HEK293T (cell line): ENCODE data around the gene DSG2.
A peak's percentile ranks its signal among the peaks of the same experiment; 100 is the strongest.

Source experiments
- CTCF ChIA-PET: fragments of 350-600 bp; formaldehyde crosslinking; extraction: SDS; loops from one replicate; lab custom pipeline; 2021; ENCODE audit warnings: antibody characterized with exemption, inconsistent platforms; lab: Yijun Ruan, JAX
- POLR2A ChIA-PET: fragments of 350-600 bp; formaldehyde crosslinking; extraction: SDS; loops from one replicate; lab custom pipeline; 2020; ENCODE audit warnings: antibody characterized with exemption, inconsistent platforms; lab: Yijun Ruan, JAX
- DNase-seq: peaks from one replicate; pipeline ENCODE4 v3.0.0; 2012; ENCODE audit warnings: mixed read lengths; ENCODE audit errors: extremely low spot score
- ARNT ChIP-seq: fragments of 450-650 bp; IDR thresholded peaks from 2 replicates; pipeline ENCODE4 v1.6.1; 2017; ENCODE audit warnings: mild to moderate bottlenecking
- BHLHE40 ChIP-seq: fragments of 450-650 bp; IDR thresholded peaks from 2 replicates; pipeline ENCODE4 v1.6.1; 2016; ENCODE audit warnings: mild to moderate bottlenecking, moderate library complexity, borderline replicate concordance
- CTBP1 ChIP-seq: fragments of 450-650 bp; IDR thresholded peaks from 2 replicates; pipeline ENCODE4 v1.6.1; 2016; ENCODE audit warnings: borderline replicate concordance
- ELF4 ChIP-seq: fragments of 450-650 bp; IDR thresholded peaks from 2 replicates; pipeline ENCODE4 v1.6.1; 2017; ENCODE audit warnings: antibody characterized with exemption
- FOXA1 ChIP-seq: fragments of 450-650 bp; IDR thresholded peaks from 2 replicates; pipeline ENCODE4 v1.6.1; 2016; ENCODE audit warnings: mild to moderate bottlenecking
- FOXM1 ChIP-seq: fragments of 450-650 bp; IDR thresholded peaks from 2 replicates; pipeline ENCODE4 v1.6.1; 2017; ENCODE audit warnings: mild to moderate bottlenecking, borderline replicate concordance
- L3MBTL2 ChIP-seq: fragments of 450-650 bp; conservative IDR thresholded peaks from 2 replicates; pipeline ENCODE4 v1.6.1; 2016; ENCODE audit warnings: mild to moderate bottlenecking
- LEF1 ChIP-seq: fragments of 450-650 bp; IDR thresholded peaks from 2 replicates; pipeline ENCODE4 v1.6.1; 2017; ENCODE audit warnings: mild to moderate bottlenecking, borderline replicate concordance
- NFRKB ChIP-seq: fragments of 450-650 bp; IDR thresholded peaks from 2 replicates; pipeline ENCODE4 v1.6.1; 2016; ENCODE audit warnings: mild to moderate bottlenecking, moderate library complexity
- SP1 ChIP-seq: fragments of 450-650 bp; IDR thresholded peaks from 2 replicates; pipeline ENCODE4 v1.6.1; 2017
- SUZ12 ChIP-seq: fragments of 450-650 bp; IDR thresholded peaks from 2 replicates; pipeline ENCODE4 v1.6.1; 2016; ENCODE audit warnings: mild to moderate bottlenecking
- TARDBP ChIP-seq: fragments of 450-650 bp; IDR thresholded peaks from 2 replicates; pipeline ENCODE4 v1.6.1; 2016
- ZNF384 ChIP-seq: fragments of 450-650 bp; IDR thresholded peaks from 2 replicates; pipeline ENCODE4 v1.6.1; 2016
- TF ChIP-seq, protein P1 (sequence below): fragments of 450-650 bp; IDR thresholded peaks from 2 replicates; pipeline ENCODE4 v1.6.1; 2016

Gene DSG2

GRCh38 chr18:31590570-31590969, 92.6 kb downstream of the DSG2 start:
- TF ChIP-seq TARDBP = no peak
- TF ChIP-seq ARNT = no peak
- no peak for TF ChIP-seq NFRKB
- TF ChIP-seq, protein P1, sequence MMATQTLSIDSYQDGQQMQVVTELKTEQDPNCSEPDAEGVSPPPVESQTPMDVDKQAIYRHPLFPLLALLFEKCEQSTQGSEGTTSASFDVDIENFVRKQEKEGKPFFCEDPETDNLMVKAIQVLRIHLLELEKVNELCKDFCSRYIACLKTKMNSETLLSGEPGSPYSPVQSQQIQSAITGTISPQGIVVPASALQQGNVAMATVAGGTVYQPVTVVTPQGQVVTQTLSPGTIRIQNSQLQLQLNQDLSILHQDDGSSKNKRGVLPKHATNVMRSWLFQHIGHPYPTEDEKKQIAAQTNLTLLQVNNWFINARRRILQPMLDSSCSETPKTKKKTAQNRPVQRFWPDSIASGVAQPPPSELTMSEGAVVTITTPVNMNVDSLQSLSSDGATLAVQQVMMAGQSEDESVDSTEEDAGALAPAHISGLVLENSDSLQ = peak; percentile 16; the same call in 1 of the 2 replicates
- TF ChIP-seq ZNF384 = no peak
- TF ChIP-seq FOXM1 = no peak
- POLR2A ChIA-PET = no interaction called here
- CTCF ChIA-PET = interaction anchor here (1.0 kb wide), 1 partner anchor 20 kb away, joined by 3 read pairs; no protein-coding TSS in a partner anchor
- no peak for DNase-seq

GRCh38 chr18:31591113-31591512, 93.1 kb downstream of the DSG2 start:
- ChIA-PET CTCF (interaction anchor here (0.6 to 1.0 kb wide), 2 partner anchors 19 to 20 kb away, joined by 3 to 5 read pairs; no protein-coding TSS in a partner anchor), POLR2A (no interaction called here)
- TF ChIP-seq FOXM1 (no peak), ELF4 (no peak), ZNF384 (no peak)
- DNase-seq = no peak

- ChIA-PET POLR2A (no interaction called here), CTCF (interaction anchor here (0.6 kb wide), 1 partner anchor 20 kb away, joined by 5 read pairs; no protein-coding TSS in a partner anchor)
- no peak for DNase-seq
- TF ChIP-seq TARDBP (no peak), FOXA1 (no peak), ZNF384 (no peak), LEF1 (no peak), CTBP1 (no peak), ARNT (no peak), SUZ12 (no peak), NFRKB (no peak), ELF4 (no peak), SP1 (no peak), BHLHE40 (no peak)
- TF ChIP-seq, protein P1 = no peak
Observed at GRCh38 chr18:31591628-31592027, 93.7 kb downstream of the DSG2 start, which contains the start of gene TTR. TSS of gene TTR (plus strand) at chr18:31591877. CDS start at chr18:31591903, 26 bp downstream.

- TF ChIP-seq TARDBP (no peak), FOXM1 (no peak)
- TF ChIP-seq, protein P1 = no peak
- CTCF ChIA-PET = no interaction called here
- POLR2A ChIA-PET = no interaction called here
- DNase-seq = no peak
Observed at GRCh38 chr18:31592506-31593157, 94.7 kb downstream of the DSG2 start.

DNA sequence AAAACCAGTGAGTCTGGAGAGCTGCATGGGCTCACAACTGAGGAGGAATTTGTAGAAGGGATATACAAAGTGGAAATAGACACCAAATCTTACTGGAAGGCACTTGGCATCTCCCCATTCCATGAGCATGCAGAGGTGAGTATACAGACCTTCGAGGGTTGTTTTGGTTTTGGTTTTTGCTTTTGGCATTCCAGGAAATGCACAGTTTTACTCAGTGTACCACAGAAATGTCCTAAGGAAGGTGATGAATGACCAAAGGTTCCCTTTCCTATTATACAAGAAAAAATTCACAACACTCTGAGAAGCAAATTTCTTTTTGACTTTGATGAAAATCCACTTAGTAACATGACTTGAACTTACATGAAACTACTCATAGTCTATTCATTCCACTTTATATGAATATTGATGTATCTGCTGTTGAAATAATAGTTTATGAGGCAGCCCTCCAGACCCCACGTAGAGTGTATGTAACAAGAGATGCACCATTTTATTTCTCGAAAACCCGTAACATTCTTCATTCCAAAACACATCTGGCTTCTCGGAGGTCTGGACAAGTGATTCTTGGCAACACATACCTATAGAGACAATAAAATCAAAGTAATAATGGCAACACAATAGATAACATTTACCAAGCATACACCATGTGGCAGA, 97.3 kb downstream of the DSG2 start:
- ChIA-PET CTCF (no interaction called here), POLR2A (no interaction called here)
- TF ChIP-seq ARNT (no peak), ZNF384 (no peak), L3MBTL2 (no peak), SUZ12 (no peak), BHLHE40 (no peak), CTBP1 (no peak), NFRKB (no peak), TARDBP (no peak)
- TF ChIP-seq, protein P1 = no peak
- DNase-seq = no peak

DNA sequence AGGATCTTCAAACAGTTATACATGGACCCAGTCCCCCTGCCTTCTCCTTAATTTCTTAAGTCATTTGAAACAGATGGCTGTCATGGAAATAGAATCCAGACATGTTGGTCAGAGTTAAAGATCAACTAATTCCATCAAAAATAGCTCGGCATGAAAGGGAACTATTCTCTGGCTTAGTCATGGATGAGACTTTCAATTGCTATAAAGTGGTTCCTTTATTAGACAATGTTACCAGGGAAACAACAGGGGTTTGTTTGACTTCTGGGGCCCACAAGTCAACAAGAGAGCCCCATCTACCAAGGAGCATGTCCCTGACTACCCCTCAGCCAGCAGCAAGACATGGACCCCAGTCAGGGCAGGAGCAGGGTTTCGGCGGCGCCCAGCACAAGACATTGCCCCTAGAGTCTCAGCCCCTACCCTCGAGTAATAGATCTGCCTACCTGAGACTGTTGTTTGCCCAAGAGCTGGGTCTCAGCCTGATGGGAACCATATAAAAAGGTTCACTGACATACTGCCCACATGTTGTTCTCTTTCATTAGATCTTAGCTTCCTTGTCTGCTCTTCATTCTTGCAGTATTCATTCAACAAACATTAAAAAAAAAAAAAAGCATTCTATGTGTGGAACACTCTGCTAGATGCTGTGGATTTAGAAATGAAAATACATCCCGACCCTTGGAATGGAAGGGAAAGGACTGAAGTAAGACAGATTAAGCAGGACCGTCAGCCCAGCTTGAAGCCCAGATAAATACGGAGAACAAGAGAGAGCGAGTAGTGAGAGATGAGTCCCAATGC, 98.3 kb downstream of the DSG2 start:
- ChIA-PET POLR2A (no interaction called here), CTCF (interaction anchor here (0.6 kb wide), 1 partner anchor 16 kb away, joined by 3 read pairs; no protein-coding TSS in a partner anchor)
- no peak for TF ChIP-seq ARNT
- DNase-seq = no peak
